GM19239 (cell line): ENCODE measurements around the gene MAP3K7CL.

Source experiments
- DNase-seq: peaks from one replicate; pipeline ENCODE4 v3.0.0; 2011; ENCODE audit warnings: low spot score; ENCODE audit not compliant: insufficient read length
- FAIRE-seq: peaks from 2 replicates; lab custom pipeline; 2011; peaks lifted over from hg19 to GRCh38; lab: Jason Lieb, UNC

MAP3K7CL gene

DNA sequence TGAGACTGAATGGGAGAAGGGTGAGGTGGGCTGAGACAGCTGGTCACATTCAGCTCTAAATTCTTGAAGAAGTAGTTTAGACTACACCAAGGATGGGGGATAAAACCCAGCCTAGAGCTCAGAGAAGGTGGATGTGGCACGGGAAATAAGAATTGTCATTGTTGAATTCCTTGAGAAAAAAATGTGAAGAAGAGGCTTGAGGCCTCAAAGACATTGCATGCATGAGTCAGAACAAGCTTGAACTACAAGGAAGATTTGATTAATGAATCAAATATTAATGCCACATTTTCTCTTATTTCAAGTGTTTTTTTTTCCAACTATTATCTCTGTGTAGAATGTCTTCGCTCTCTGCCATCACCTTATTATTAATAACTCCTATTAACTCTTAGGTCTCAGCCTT lies 58.9 kb downstream of the MAP3K7CL start:
- DNase-seq (no peak), FAIRE-seq (no peak)

DNA sequence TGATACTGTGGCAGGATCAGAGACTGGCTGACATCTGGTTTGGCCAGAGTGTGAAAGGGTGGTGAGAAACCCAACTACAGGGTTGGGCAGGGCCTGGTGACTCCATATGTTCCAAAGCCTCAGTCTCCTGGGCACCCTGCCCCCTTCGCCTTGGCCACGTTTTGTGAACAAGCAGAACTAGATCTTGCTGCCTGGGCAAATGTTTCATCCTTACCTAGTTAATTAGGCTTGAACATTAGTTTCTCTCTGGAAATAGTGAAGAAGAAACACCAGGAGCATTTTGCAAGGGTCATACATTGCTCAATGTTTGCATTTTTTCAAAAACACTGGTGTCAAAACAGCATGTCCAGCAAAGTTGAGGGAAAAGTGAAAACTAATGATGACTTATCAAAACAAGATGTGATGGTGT lies 60.5 kb downstream of the MAP3K7CL start:
- DNase-seq (no peak), FAIRE-seq (no peak)

DNA sequence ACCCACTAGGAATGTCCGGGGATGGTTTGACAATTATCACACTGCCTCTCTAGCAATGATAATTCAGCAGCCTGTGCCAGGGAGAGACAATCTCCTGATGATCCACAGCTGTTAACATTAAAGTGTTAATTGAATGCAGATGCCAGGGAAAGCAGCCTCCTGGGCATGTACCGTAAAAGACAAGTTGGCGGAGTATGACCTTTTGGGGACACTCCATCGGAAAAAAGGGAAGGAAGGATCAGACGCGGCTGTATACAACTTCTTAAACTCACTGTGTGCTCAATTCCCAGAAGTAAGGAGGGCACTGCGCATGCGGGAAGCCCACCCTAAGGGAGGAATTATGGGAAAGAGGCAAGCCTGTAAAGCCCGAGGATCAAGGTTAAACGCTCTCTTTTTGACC lies 62.6 kb downstream of the MAP3K7CL start:
- no peak for FAIRE-seq
- DNase-seq, result no peak

DNA sequence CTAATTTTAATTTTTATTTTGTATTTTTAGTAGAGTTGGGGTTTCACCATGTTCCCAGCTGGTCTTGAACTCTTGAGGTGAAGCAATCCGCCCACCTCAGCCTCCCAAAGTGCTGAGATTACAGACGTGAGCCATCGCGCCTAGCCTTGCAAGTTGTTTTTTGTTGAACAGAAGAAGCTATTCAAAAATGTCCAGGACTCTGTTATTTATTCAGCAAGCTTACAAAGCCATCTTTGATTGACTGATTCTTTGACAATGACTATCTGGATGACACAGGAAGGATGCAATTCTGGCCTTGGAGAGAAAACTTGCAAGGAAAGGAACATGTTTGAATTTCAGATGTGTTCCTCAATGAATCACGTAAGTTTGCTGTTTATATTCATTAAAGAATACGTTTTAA lies 63.5 kb downstream of the MAP3K7CL start:
- DNase-seq (no peak), FAIRE-seq (no peak)

DNA sequence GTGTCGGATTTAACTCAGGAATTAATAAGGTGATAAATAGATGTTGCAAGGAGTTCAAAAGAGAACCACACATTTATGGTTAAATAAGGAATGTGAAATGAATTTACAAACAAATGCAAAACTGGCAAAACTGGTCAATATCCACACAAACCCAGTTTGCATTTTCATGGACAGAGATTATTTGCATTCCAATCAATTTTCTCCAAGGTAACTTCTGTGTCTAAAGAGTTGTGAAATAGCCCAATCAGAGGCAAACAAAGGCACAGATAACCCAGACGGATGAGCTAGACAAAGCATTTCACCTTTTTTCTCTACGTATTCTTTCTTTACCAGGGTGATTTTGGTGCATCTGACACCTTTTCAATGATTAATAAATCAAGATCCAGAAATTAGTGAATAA lies 63.9 kb downstream of the MAP3K7CL start:
- no peak for DNase-seq
- FAIRE-seq, result no peak

DNA sequence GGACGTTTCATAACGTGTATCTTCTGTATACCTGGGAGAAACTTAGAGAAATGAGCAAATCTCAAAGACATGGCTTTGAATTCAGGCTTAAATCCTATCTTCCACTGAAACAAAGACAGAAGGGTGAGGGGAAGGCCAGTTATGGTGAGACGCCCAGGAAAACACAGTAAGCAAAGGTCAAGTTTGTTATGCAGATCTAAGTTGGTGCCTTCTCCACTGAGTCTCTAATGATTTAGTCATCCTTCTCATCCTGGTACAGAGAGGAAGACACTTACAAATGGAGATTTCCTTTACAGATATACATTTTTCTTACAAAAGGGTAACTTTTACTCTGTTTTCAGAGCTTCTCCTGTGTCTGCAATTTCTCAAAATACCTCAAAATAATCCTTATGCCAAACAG lies 64.4 kb downstream of the MAP3K7CL start:
- FAIRE-seq, result no peak

DNA sequence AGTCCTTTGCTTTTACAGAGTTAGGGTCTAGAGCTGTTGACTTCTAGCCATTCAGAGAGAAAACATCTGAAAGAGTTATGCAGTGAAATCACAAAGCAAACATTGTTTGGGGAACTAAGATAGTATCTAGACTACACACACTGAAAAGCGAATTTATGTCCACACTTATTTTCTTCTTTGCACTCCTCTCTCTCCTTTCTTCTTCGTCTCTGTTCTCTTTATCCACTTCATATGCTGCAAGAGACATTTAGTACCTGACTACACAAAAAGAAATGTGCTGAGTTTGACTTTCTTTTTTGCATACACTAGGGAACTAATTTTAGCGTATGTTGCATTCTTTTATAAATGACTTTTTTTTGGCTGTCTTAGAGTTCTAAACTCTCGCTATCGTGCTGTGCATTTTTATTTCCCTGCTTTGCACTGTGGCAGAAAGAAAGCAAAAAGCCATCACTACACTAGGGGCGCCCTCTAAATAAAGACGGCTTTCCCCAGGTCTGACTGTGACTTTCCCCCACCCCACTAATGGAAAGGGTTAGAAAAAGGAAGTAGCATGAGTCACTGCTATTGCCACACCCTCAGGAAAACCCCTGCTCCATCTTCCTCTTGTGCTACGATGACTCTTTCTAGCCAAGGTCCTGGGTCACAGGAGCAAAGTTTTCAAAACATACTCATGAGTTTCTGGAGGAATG lies 65.7 kb downstream of the MAP3K7CL start:
- DNase-seq (peak; percentile 45), FAIRE-seq (peak; percentile 94)

More for the DNA sequence above, 64.4 kb downstream of the MAP3K7CL start:
- no peak for DNase-seq

DNA sequence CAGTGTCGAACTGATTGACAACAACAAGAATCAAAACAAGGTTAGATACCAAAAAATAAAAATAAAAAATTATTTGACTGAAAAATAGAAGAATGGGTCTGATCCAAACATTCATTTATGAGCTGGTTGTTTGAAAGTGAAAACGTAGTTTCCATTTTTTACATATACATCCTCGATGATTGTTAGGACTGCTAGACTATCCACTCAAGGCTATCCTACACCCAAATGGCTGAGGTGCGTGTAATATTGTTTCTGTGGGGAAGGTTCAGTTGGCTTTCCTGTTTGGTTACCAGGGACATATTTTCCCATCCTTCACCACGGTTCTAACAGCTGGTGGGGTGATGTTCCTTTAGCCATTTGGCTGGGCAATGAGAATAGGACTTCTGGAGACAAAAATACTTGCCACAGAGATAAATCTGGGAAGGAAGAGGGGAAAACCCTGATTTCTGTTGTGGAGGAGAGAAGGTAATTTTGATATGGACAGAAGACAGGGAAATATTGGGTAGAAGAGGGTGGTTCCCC lies 66.3 kb downstream of the MAP3K7CL start:
- FAIRE-seq (peak; percentile 82), DNase-seq (no peak)

DNA sequence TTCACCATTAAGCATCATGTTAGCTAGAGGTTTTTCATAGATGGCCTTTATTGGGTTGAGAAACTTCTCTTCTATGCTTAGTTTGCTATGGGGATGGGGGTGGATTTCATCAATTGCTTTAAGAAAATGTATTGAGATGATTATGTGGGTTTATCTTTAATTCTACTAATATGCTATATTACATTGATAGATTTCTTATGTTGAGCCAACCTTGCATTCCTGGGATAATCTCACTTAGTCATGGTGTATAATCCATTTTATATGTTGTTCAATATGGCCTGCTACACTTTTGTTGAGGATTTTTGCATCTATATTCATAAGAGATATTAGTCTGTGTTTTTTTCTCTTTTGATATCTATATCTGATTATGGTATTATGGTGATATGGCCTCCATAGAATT lies 70.7 kb downstream of the MAP3K7CL start:
- FAIRE-seq (no peak), DNase-seq (no peak)

DNA sequence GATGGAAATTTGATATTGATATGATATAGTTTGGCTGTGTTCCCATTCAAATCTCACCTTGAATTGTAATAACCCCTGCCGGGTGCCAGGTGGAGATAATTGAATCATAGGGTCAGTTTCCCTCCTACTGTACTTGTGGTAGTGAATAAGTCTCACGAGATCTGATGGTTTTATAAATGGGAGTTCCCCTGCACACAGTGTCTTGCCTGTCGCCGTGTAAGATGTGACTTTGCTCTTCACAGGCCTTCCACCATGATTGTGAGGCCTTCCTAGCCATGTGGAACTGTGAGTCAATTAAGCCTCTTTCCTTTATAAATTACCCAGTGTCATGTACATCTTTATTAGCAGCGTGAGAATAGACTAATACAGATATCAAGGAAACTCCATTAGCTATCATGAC lies 74.6 kb downstream of the MAP3K7CL start:
- DNase-seq (no peak), FAIRE-seq (peak; percentile 39)

DNA sequence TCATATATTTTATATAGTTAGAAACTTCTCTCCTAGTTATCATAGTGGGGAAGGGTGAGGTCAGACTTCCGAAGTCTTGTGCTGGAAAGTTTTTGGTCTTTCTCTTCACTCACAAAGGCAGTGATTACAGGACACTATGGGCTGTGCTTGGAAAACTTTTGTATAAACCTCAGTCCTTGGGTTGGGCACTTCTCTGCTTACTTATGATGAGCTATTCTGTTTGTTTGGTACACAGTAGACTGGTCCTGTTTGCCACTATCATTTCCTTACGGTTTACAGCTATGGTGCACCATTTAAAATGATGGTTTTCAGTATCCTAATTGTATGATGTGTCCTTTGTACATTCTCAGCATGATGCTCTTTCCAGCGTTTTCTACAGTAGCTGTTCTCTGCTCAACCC lies 75.5 kb downstream of the MAP3K7CL start:
- DNase-seq, result no peak
- no peak for FAIRE-seq

DNA sequence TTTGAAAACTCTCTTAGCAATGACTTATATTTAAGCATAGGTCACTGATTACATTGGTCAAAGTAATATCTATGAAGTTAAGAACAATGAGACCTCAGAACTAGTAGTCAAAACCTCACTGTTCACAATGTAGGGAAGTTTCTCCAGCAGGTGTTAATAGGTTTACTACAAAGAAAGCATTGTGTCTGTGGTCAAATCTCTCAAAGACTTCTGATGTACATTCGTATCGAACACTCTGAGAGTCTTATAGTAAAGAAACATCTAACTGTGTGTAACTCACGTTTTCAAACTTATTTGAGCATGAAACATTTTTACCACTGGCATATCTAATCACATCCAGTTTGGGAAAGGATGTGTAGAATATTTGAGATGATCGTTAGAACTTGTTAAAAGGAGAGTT lies 76.0 kb downstream of the MAP3K7CL start:
- no peak for DNase-seq
- peak; percentile 79 for FAIRE-seq

DNA sequence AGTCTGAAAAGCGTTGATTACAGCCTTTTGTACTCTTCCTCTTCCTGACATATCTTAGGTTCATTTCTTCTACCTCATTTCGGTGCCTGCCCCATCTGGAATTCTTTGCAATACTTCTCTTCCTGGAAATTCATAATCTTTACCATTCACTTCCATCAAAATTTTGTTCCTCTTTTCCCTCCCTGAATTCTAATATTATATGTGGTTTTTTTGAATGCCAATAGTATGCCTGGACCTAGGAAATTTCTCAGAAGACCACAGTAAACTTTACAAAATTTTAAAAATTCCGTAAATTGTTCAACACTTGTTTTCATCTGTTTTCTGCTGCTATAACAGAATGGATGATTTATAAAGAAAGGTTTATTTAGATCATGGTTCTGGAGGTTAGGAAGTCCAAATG lies 76.8 kb downstream of the MAP3K7CL start:
- FAIRE-seq, result no peak
- no peak for DNase-seq

DNA sequence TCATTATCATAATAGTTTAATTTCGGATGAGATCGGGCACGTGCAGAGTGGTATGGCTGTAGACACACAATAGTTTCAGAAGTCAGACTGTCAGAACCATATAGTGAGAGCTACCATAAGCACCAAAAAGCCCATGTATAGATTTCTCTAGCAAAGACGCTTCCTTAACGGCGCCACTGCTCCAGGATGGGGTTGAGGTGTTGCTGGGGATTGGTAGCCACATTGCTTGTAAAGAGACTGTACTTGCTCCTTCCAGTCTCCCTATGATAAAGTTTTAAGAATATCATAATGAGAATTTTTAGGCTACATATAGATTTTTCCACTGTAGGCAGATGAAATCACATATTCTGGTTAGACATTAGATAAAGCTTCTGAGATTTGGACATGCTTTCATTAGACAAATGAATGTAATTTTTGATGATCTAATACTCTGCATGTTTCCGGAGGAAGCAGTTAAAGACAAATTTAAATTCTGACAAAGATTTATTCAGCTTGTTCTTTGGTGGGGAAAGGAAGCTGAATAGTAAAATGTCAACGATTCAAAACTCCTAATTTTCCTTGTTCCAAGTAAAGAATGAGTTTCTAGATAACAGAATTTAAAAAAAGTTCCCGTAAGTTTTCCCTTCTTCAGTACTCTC lies 77.7 kb downstream of the MAP3K7CL start:
- DNase-seq, result no peak
- FAIRE-seq, result no peak

DNA sequence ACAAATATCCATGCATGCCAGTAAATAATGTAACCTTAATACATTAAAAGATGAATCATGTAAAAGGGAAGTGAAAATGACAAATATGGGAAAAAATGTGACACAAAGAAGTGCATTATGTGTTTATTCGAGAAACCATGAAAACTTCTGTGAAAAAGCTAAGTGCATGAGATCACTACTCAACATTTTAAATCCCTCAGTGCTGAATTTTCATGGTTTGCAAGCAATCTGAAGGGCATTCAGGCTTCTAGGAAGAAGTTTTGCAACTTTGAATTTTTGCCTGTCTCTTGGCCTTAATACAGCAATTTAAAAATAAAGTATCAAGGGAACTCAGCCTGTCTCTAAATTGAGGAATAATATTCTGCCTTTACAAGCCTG lies 78.2 kb downstream of the MAP3K7CL start:
- FAIRE-seq (peak; percentile 93), DNase-seq (no peak)

DNA sequence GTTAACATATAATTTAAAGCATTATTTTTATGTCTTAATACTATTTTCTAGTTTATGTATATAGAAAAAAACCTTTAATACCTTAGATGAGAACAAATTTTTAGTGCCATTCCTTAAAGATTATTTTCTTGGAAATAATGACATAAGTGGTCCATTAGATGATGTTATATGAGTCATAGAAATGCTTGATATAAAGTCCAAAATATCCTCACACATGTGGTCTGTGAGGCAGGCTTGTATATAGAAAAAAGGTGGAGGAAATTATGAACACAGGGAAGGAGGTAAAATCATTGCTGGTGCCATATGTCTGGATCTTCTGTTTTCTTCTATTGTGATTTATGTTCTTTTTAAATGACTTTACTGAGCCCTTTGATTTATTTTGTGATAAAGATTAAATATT lies 79.3 kb downstream of the MAP3K7CL start:
- DNase-seq, result no peak
- peak; percentile 14 for FAIRE-seq

DNA sequence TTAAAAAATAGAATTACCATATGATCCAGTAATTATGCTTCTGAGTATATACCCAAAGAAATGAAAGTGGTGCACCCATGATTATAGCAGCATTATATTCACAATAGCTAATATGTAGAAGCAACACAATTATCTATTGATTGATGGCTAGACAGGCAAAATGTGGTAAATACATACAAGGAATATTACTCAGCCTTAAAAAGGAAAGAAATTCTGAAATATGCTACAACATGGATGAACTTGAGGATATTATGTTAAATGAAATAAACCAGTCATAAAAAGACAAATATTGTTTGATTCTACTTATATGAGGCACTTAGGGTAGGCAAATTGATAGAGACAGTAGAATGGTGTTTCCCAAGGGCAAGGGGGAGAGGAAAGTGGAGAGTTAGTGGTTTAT lies 80.8 kb downstream of the MAP3K7CL start:
- DNase-seq, result no peak
- peak; percentile 21 for FAIRE-seq

DNA sequence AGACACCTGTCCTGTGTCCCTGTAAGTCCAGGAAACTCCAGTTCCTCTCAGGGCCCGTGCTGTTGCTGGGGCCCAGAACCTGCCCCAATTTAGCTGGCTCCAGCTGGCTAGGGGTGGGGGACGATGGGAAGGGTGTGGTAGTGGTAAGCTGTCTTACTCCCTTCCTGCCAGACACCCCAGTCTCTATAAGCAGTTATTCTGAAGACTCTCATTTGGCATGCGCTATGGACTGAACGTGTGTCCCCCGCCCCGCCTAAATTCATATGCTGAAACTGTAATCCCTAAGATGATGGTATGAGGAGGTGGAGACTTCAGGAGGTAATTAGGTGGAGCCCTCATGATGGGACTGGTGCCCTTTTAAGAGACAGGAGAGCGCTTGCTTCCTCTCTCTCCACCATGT lies 82.0 kb downstream of the MAP3K7CL start:
- no peak for DNase-seq
- FAIRE-seq, result no peak

DNA sequence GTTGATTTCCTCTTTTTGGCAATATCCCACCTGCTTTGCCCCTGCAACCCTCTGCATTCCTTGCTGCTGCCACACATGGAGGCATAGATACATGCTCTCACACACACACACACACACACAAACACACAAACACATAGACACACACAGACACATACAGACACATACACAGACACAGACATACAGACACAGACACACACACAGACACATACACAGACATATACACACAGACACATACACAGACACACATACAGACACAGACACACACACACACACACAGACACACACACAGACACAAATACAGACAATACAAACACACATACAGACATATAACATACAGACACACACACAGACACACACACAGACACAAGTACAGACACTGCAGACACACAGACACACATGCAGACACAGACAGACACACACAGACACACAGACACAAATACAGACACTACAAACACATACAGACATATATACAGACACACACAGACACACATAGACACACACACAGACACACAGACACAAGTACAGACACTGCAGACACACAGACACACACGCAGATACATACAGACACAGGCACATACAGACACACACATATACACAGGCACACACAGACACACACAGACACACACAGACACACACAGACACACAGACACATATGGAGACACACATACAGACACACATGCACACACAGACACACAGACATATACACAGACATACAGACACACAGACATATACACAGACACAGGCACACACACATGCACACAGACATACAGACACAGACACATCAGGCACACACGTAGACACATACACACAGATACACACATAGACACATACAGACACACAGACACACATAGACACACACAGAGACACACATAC lies 83.3 kb downstream of the MAP3K7CL start:
- FAIRE-seq, result no peak
- no peak for DNase-seq

DNA sequence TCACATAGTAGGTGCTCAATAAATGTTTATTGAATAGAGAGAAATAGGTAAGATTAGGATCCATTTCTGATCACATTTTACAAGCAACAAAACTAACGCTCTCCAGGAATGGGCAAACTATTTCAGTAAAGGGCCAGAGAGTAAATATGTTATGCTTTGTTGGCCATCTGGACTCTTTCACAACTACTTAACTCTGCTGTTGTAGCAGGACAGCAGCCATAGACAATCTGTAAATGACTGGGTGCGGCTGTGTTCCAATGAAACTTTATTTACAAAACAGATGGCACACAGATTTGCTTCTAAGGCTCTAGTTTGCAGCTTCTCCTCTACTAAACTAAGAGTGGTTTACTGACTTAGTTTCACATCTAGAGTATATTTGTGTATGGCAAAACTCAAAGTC lies 85.3 kb downstream of the MAP3K7CL start:
- DNase-seq, result no peak
- FAIRE-seq, result no peak

DNA sequence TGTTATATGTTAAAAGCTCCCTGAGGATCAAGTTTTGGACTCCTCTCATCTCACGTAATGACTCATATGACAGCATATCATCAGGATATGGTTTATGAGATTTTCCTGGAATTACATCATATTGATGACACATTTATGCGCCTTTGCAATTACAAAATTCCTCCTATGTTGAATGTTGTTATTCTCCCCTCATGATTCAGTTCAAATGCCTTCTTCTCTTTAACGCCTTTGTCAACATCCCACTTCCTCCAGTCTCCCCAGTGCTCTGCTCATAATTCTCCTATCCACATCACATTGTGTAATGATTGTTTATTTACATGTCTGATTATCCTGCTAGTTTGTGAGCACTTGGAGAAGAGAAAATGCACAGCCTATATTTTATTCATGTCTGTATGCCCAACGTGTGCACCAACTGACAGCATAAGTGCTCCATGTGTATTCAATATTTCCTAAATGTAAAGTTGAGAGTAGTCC lies 87.4 kb downstream of the MAP3K7CL start:
- FAIRE-seq (no peak), DNase-seq (no peak)
